ENCODE data around the gene AKAP13.
"Not testable (repeated sequence)": the region's sequence is repeated elsewhere in the genome, so short reads cannot be mapped to it uniquely, and the experiment has no call there.

AKAP13 gene

DNA sequence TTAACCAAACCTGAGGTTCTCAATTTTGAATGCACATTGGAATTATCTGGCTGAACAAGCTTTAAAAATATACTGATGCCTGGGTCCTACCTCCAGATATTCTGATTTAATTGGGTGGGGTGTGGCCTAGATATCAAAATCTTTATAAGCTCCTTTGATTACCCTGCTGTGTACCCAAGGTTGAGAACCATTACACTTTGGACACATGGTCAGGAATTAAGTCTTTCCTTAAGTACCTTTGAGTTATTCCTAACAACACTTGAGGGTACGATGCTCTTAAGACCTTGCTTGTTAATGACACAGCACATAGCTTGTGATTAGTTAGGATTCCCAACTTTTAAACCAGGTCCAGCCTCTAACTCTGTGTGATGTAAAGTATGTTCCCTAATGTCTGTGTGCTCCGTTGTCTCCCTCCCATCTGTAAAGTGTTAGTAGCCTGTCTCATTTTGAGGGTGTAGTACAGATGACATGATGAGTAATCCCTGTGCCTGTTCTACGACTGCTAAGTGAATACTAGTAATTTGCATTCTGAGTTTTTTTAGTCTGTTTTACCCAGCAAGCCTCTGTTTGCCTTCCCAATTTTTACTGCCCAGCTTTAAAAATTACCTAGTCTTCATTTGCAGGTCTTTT lies 259.5 kb downstream of the AKAP13 start:
- no peak for DNase-seq

DNA sequence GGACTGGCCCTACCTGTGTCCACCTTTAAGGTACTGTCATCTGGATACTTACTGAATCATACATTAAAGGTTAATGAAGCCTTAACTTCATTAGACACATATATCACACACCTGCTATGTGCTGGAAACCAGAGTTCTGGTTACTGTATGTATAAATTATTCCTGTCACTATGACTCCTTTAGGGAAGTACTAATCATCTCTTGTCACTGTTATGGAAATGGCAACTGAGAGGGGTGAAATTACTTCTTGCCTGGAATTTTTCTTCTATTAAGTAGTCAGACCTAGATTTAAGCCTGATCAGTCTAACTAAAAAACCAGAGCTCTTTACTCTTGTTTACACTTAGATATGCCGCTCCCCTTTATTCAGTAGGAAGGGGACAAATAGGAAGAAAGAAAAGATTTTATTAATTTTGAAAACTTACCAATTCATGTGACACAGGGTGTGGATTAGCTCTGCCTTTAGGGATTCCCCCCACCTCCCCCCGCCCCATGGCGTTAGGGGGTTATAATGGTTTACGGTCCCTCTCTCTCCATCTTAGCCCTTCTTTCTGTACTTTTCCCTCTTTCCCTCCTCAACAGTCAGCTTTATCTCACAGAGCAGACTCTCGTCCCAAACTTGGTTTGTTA lies 261.8 kb downstream of the AKAP13 start:
- no peak for DNase-seq

GRCh38 chr15:85642693-85643066 lies 262.3 kb downstream of the AKAP13 start:
- DNase-seq = no peak

DNA sequence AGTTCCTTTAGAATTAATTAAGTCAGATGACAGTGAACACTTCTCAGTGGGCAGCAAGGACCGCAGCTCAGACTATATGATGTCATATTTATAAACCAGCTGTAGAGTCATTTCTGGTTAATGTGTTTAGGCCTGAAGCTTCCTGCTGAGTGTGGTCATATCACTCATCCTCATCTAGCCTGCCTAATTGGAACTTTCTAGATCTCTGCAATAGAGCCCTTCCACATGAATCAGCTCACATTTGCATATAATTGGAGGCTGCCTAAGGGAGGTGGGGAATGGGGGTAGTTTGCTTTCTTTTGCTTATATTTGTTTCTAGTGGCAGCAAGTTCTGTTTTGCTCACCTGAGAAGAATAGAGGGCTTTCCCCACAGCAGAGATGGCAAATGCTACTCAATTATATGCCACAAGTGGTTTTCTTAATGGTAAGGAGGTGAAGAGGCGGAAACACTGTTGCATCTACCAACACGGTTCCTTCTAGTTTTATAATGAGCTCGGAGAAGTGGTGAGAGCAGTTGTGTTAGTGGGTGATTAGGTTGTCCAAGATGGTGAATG lies 266.2 kb downstream of the AKAP13 start:
- DNase-seq = peak; percentile 21

GRCh38 chr15:85649372-85649771 lies 269.0 kb downstream of the AKAP13 start:
- no peak for DNase-seq

DNA sequence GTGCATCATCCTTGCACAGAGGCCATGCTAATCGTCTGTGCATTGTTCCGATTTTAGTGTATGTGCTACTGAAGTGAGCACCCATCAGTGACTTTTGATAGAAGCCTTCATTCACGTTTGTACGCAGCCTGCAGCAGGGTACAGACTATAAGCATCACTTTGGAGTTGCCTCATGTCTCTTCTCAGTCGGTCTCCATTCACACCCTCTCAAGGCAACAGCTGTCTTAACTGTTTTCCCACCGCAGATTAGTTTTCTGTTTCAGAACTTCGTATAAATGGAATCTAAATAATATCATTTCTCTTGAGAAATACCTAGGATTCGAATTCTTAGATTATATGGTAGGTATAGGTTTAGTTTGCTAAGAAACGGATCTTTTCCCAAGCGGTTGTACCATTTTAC lies 271.1 kb downstream of the AKAP13 start:
- DNase-seq = no peak

- DNase-seq = no peak
These were observed 272.1 kb downstream of the AKAP13 start for GRCh38 chr15:85652457-85652856.

- no peak for DNase-seq
These were observed 276.7 kb downstream of the AKAP13 start for GRCh38 chr15:85657132-85657531.

DNA sequence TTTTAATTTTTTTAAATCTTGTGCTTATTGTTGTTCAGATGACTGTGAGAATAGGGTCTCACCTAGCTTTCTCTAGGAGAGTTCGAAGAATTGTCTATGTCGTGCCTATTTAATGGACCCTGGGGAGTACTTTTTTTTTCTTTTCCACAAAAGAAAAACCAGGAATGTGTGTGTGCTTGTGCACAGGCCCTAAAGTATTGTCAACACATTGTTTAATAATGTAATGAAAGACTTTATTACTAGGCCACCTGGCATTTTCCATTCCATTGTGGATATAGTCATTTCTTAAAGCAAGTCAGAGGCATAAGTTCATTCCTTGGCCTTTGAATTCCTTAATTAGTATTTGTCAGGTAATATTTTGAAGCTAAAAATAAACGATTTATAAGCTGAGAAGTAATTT lies 278.4 kb downstream of the AKAP13 start:
- DNase-seq = no peak

DNA sequence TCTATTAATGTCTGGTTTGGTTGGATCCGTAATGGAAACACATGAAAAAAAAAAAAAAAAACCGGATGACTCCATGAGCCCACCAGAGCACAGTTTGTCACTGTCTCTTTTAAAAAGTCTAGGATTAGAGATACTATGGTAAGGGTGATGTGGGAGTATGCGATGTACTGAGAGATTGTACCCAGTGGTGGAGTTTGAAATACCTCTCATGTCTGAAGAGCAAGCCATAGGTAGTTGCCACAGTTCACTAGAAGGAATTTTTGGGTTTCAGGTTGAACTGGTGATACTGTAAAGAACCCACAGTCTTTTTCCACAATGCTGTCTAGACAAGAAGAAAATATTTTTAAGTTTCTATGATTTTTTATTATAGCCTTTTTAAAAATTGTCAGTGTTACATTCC lies 281.5 kb downstream of the AKAP13 start:
- no peak for DNase-seq

- DNase-seq = not testable (repeated sequence)
These were observed 285.3 kb downstream of the AKAP13 start for GRCh38 chr15:85665677-85666076.

DNA sequence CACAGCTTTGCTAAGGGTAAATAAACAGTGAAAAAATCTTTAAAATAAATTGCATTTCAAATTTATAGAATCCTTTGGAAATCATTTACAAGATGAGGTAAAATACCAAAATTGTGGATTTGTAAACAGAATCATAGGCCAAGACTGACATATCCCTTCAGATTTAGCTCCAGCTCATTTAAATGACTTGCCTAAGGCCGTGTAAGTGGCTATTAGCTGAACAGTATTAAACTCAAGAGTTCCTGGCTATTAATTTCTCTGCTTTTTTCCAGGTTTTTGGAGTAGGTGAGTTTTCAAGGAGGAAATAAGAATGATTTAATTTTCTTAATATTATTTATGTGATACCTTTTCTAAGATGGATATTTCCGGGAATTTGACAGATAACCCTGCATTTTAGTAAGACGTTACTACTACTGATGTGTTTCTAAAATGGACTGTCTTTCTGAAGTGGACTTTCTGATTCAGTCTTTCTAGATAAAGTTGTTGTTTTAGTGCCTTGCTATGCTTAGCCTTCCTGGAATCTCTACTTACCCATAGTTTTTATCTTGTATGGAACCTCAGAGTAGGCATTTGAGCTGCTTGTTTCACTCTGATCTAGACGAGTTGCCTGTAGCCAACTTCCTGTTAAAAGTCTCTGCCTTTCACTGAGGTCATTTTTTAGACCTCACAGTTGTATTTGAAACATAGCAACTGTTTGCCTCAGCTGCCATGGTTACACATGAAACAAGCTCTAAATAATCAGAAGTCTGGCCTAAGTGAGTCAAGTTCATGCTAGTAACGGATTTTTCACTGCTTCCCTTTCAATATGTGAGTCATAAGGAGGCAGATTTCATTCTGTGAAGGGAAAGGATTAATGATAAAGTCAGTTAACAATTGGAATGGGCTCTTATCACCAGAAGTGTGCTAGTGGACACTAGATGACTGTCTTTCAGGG lies 287.4 kb downstream of the AKAP13 start:
- DNase-seq = peak; percentile 64

DNA sequence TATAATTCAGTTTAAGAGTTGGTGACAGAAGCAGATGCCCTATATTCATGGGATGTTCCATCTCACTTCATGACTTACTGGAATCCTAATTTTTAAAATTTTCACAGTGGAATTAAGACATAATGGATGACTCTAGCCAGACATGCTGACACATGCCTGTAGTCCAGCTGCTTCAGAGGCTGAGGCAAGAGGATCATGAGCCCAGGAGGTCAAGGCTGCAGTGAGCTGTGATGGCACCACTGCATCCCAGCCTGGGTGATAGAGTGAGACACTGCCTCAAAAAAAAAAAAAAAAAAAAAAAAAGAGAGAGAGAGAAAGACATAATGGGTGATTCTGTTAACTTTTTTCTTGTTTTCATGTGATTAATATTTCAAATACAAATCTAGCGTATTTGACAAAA lies 290.8 kb downstream of the AKAP13 start:
- DNase-seq = no peak

DNA sequence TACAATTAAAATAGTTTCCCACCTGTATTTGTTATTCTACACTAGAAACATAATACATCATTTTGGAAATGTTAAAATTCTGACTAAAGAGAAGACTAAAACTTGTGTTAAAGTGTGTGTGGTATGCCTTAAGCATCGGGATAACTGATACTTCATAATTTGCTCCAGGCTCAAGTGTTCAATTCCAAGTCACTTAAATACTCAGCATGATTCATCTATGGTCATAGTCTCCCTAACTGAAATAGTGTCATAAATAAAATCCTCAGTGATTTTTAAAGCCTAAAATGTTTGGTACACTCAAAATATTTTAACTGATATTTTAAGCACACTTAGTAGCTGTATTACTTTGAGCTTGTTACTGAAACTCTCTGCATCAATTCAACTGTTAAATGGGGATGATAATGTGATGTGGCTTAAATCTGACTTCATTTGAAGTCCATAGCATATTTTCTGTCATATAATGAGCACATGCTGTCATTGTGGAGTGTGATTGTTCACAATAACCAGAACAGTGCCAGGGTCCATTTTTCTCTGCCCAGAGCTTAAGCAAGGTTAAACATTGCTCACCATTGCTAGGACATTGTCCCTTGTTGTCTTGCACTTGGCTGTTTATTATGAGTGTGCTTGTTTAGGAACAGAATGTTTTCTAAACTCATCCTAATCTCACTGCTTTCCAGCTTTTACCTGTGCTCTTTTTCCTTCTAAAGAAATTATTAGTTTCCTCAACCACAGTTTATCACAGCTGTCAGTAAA lies 292.1 kb downstream of the AKAP13 start:
- DNase-seq = no peak

DNA sequence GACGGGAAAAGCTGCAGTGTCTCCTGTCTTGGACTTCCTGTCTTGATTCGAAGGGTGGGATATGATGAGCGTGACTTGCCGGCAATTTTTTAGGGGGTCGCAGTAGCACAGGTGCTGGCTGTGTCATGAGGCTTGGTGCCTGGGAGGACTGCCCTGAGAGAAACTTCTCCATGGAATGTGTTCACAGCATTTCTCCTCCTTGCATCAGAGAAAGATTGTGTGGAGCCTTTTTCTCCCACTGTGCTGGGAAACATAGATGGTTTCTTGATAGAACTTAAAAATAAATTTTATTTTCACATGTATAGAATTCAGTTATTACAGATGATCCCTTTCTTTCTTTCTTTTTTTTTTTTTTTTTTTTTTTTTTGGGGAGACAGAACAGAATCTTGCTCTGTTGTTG lies 292.9 kb downstream of the AKAP13 start:
- no peak for DNase-seq

GRCh38 chr15:85676342-85677098 lies 296.1 kb downstream of the AKAP13 start:
- DNase-seq = no peak

- no peak for DNase-seq
These were observed 298.8 kb downstream of the AKAP13 start for GRCh38 chr15:85679231-85679630.

GRCh38 chr15:85681386-85681785 lies 301.0 kb downstream of the AKAP13 start:
- no peak for DNase-seq

DNA sequence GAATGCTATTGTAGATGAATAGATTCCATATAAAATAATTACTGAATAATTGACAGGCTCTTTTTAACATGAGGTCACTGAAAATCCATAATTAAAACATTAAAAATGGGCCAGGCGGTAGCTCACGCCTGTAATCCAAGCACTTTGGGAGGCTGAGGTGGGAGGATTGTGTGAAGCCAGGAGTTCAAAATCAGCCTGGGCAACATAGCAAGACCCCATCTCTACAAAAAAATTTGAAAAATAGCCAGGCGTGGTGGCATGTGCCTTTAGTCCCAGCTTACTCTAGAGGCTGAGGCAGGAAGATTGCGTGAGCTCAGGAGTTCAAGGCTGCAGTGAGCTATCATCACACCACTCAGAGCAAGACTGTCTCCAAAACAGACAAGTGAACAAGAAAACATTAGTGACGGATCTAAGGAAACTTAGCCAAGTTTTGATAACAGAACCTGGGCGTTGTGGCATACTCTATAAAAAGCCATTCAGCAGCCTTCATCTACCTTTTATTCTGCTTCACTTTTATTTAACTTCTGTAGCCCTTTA lies 303.8 kb downstream of the AKAP13 start:
- no peak for DNase-seq

DNA sequence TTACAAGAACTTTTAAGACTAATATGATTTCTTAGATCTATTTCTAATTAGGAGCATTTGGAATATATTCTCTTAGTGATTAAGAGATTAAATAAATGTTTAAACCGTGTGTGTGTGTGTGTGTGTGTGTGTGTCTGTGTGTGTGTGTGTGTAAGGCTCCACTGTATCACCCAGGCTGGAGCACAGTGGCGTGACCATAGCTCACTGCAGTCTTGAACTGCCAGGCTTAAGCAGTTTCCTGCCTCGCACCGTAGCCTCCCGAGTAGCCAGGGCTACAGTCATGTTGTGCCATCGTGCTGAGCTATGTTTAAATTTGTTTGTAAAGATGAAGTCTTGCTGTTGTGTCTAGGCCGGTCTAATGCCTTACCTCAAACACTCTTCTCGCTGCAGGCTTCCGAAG lies 305.0 kb downstream of the AKAP13 start:
- DNase-seq = no peak

DNA sequence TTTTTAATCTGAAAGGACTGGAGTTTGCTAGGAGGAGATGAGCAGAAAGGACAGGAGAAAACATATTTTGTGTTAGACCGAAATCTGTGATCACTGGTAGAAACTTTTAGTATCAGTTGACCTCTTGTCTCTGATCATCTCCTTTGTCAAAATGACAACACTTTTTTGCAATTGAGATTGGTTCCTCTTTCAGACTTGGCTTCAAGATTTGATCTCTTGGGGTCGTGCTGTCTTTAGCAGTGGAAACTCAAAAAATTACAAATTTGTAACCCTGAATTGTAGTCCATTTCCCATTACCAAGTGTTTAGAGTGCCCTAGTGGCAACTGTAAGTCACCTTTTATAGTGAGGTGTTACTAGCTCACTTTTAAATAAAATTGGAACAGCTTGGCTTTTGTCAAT lies 306.9 kb downstream of the AKAP13 start:
- DNase-seq = no peak

- no peak for DNase-seq
These were observed 308.3 kb downstream of the AKAP13 start for GRCh38 chr15:85688711-85689110.

Measured in CD4-positive, alpha-beta T cell treated with Interleukin-17A for 4 hours (primary cell).